SU-DHL-6 (cell line): ENCODE results near the gene PDGFA.

Experiments
- H2AFZ ChIP-seq: fragments of 200-600 bp; sonication (generic); 2 replicates; pipeline ENCODE4 v1.6.1; 2014; ENCODE audit warnings: low read depth, mild to moderate bottlenecking, moderate library complexity, mixed read lengths, antibody characterized with exemption, low read length; ENCODE audit not compliant: severe bottlenecking
- H3F3A ChIP-seq: fragments of 200-600 bp; shearing (Covaris generic); 2 replicates; pipeline ENCODE4 v1.6.0; 2016; ENCODE audit warnings: antibody characterized with exemption, mild to moderate bottlenecking; ENCODE audit not compliant: insufficient read depth
- H3K27ac ChIP-seq: fragments of 200-600 bp; sonication (generic); 2 replicates; pipeline ENCODE4 v1.5.1; 2016; ENCODE audit warnings: low read depth, mild to moderate bottlenecking, low read length, moderate library complexity, mixed read lengths
- H3K27me3 ChIP-seq: fragments of 200-600 bp; sonication (generic), shearing (Covaris generic); 2 replicates; pipeline ENCODE4 v1.6.0; 2014; ENCODE audit warnings: mild to moderate bottlenecking, low read length
- H3K36me3 ChIP-seq: fragments of 200-600 bp; sonication (generic); 2 replicates; pipeline ENCODE4 v1.6.1; 2014; ENCODE audit warnings: mild to moderate bottlenecking, low read length, mixed read lengths
- H3K4me2 ChIP-seq: fragments of 300-600, 200-600 bp; shearing (Covaris generic), sonication (generic); 2 replicates; pipeline ENCODE4 v1.6.0; 2014; ENCODE audit warnings: low read length, low read depth, mild to moderate bottlenecking; ENCODE audit not compliant: poor library complexity, severe bottlenecking
- H3K4me3 ChIP-seq: fragments of 200-600 bp; sonication (generic); 2 replicates; pipeline ENCODE4 v1.5.1; 2014; ENCODE audit warnings: antibody characterized with exemption, low read length, mild to moderate bottlenecking, mixed read lengths; ENCODE audit not compliant: insufficient read depth, poor library complexity, severe bottlenecking
- H3K79me2 ChIP-seq: fragments of 200-600 bp; sonication (generic); 2 replicates; pipeline ENCODE4 v1.6.1; 2014; ENCODE audit warnings: mild to moderate bottlenecking, low read length, moderate library complexity; ENCODE audit not compliant: insufficient read depth
- H3K9ac ChIP-seq: fragments of 200-600 bp; sonication (generic); 2 replicates; pipeline ENCODE4 v1.7.0; 2014; ENCODE audit warnings: mild to moderate bottlenecking, low read length
- H3K9me2 ChIP-seq: fragments of 200-600 bp; sonication (generic); replicated peaks from 2 replicates; pipeline ENCODE4 v1.6.1; 2014; ENCODE audit warnings: low read length; ENCODE audit not compliant: insufficient read depth
- H3K9me3 ChIP-seq: fragments of 200-600 bp; sonication (generic); 2 replicates; pipeline ENCODE4 v1.6.1; 2014; ENCODE audit warnings: low read length, mixed read lengths; ENCODE audit not compliant: insufficient read depth
- H4K20me1 ChIP-seq: fragments of 200-600 bp; sonication (generic); 2 replicates; pipeline ENCODE4 v1.6.1; 2014; ENCODE audit warnings: low read depth, mild to moderate bottlenecking, antibody characterized with exemption, low read length, moderate library complexity, mixed read lengths
- EZH2phosphoT487 ChIP-seq: fragments of 200-600 bp; sonication (generic), shearing (Covaris generic); conservative IDR thresholded peaks from 2 replicates; pipeline ENCODE4 v1.6.1; 2018; ENCODE audit warnings: mild to moderate bottlenecking, antibody characterized with exemption, low read length, moderate library complexity, mixed read lengths
- TF ChIP-seq, protein P1 (sequence below): fragments of 200-600 bp; sonication (generic); IDR thresholded peaks from one replicate; pipeline ENCODE4 v1.5.1; 2017; ENCODE audit warnings: antibody characterized with exemption, mild to moderate bottlenecking, low read length, moderate library complexity; ENCODE audit not compliant: insufficient read depth, poor library complexity, severe bottlenecking

The PDGFA gene

GRCh38 chr7:454356-455109 lies 65.1 kb downstream of the PDGFA start:
- no peaks in the 10 kb centered on the region for H3K9me3 ChIP-seq
- H3K27ac ChIP-seq: no peak overlapping the region
- no peak overlapping the region for H2AFZ ChIP-seq
- no peak overlapping the region for H3K9ac ChIP-seq
- no peaks in the 10 kb centered on the region for H3K27me3 ChIP-seq
- H3K79me2 ChIP-seq: no peaks in the 10 kb centered on the region
- no peak overlapping the region for H3K4me2 ChIP-seq
- no peaks in the 10 kb centered on the region for H3F3A ChIP-seq
- no peak overlapping the region for H3K4me3 ChIP-seq
- H4K20me1 ChIP-seq: no peaks in the 10 kb centered on the region
- TF ChIP-seq EZH2phosphoT487: no peak
- TF ChIP-seq, protein P1, sequence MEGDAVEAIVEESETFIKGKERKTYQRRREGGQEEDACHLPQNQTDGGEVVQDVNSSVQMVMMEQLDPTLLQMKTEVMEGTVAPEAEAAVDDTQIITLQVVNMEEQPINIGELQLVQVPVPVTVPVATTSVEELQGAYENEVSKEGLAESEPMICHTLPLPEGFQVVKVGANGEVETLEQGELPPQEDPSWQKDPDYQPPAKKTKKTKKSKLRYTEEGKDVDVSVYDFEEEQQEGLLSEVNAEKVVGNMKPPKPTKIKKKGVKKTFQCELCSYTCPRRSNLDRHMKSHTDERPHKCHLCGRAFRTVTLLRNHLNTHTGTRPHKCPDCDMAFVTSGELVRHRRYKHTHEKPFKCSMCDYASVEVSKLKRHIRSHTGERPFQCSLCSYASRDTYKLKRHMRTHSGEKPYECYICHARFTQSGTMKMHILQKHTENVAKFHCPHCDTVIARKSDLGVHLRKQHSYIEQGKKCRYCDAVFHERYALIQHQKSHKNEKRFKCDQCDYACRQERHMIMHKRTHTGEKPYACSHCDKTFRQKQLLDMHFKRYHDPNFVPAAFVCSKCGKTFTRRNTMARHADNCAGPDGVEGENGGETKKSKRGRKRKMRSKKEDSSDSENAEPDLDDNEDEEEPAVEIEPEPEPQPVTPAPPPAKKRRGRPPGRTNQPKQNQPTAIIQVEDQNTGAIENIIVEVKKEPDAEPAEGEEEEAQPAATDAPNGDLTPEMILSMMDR: no peak
- no peaks in the 10 kb centered on the region for H3K36me3 ChIP-seq
- no peaks in the 10 kb centered on the region for H3K9me2 ChIP-seq

- Histone ChIP-seq H3K9ac (no peak overlapping the region), H2AFZ (no peak overlapping the region)
- TF ChIP-seq, protein P1: no peak
- no peak for TF ChIP-seq EZH2phosphoT487
These were observed 65.9 kb downstream of the PDGFA start for GRCh38 chr7:453597-454306.

DNA sequence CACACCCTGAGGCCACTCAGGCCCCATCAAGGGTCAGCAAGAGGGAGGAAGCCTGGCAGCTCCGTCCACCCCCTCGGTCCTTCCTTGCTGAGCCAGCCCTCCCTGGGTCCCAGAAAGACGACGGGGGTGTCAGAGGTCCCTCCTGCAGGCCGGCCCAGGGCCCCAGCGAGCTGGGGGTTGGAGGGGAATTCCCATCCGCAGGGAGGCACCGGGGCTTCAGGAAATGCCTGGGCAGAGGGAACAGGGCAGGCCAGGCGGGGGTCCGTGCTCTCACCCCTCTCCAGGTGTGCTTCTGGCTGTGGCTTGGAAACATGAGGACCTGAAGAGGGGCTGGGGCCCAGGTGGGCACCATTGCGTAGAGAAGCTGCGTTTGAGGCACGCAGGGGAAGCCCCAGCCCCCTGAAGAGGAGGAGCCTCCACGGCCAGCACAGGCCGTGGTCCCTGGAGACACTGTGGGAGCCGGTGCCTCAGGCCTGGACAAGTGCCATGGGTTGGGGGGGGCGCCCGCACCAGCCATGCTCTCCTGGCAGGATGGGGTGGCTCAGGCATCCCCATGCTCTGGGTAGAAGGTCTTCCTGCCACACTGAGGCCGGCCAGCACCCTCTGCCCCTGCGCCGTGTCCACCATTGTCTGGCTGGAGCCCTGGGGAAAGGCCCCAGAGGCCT lies 66.7 kb downstream of the PDGFA start:
- Histone ChIP-seq H4K20me1 (no peaks in the 10 kb centered on the region), H3K27ac (no peak overlapping the region), H3K79me2 (no peaks in the 10 kb centered on the region), H3K9me3 (no peaks in the 10 kb centered on the region), H2AFZ (no peak overlapping the region), H3K27me3 (no peaks in the 10 kb centered on the region), H3K4me3 (no peak overlapping the region), H3F3A (no peaks in the 10 kb centered on the region), H3K9ac (no peak overlapping the region), H3K4me2 (no peak overlapping the region), H3K9me2 (no peaks in the 10 kb centered on the region), H3K36me3 (no peaks in the 10 kb centered on the region)
- TF ChIP-seq, protein P1: no peak
- TF ChIP-seq EZH2phosphoT487: no peak

More at GRCh38 chr7:453597-454306, 65.9 kb downstream of the PDGFA start:
- no peak overlapping the region for H3K4me3 ChIP-seq
- no peaks in the 10 kb centered on the region for H3F3A ChIP-seq
- H3K9me3 ChIP-seq: no peaks in the 10 kb centered on the region
- H3K27ac ChIP-seq: no peak overlapping the region
- no peaks in the 10 kb centered on the region for H4K20me1 ChIP-seq
- no peaks in the 10 kb centered on the region for H3K27me3 ChIP-seq
- H3K9me2 ChIP-seq: no peaks in the 10 kb centered on the region
- no peaks in the 10 kb centered on the region for H3K36me3 ChIP-seq
- H3K79me2 ChIP-seq: no peaks in the 10 kb centered on the region
- no peak overlapping the region for H3K4me2 ChIP-seq
